ENCODE results near the gene EIF1AX. TPM values are rescaled to one million over a fixed set of nuclear protein-coding genes. Genes with fewer than 3 reads are reported as not detected.

The EIF1AX gene
- total RNA-seq, 1 donor = 48.8 TPM

DNA sequence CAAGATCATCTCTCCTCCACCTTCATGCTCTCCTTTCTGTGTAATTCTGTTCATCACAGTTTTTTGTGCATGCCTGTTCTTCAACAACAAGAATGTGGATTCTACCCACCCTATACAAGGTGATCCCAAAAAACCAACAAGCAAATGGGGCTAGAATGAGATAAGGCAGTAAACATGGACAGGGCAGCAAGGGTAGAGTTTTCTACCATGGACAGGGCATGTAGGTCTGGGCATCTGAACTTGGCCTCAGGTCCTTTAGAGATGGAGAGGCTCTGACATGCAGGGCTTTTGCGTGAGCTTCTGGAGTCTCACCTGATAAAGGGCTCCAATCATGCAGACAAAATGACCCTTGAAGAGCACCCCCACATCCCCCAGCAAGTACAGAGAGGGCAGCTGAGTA lies 61.4 kb downstream of the EIF1AX start:
- no peak overlapping the region for H3K4me3 ChIP-seq (ENCODE audit: low read depth, low read length)
- TF ChIP-seq, protein P1, sequence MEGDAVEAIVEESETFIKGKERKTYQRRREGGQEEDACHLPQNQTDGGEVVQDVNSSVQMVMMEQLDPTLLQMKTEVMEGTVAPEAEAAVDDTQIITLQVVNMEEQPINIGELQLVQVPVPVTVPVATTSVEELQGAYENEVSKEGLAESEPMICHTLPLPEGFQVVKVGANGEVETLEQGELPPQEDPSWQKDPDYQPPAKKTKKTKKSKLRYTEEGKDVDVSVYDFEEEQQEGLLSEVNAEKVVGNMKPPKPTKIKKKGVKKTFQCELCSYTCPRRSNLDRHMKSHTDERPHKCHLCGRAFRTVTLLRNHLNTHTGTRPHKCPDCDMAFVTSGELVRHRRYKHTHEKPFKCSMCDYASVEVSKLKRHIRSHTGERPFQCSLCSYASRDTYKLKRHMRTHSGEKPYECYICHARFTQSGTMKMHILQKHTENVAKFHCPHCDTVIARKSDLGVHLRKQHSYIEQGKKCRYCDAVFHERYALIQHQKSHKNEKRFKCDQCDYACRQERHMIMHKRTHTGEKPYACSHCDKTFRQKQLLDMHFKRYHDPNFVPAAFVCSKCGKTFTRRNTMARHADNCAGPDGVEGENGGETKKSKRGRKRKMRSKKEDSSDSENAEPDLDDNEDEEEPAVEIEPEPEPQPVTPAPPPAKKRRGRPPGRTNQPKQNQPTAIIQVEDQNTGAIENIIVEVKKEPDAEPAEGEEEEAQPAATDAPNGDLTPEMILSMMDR (IDR thresholded peaks at IDR 0.05; ENCODE audit: insufficient read depth, low read depth, low read length) = no peak
- DNase-seq (ENCODE audit: low read depth) = no peak

Small RNAs within 50 kb of the gene (small RNA-seq; reads per million reads assigned to genes)
- gene RF00493 (22.3 reads per million, percentile 94 among the genes with 10 or more reads in this experiment), gene RF00494 (not detected)

Other genes starting within 250 kb of the EIF1AX start
- 4.8 and 6.5 TPM in 2 replicates for gene BCLAF3, start 150.8 kb downstream of the EIF1AX start, total RNA-seq
- gene MAP7D2, start 24.9 kb downstream of the EIF1AX start, total RNA-seq = under 0.01 TPM in 1 of 2 replicates, not detected in the other
- gene RPS6KA3, start 125.1 kb upstream of the EIF1AX start, total RNA-seq = 43.2 and 53.5 TPM in 2 replicates